HUES6 (cell line): ENCODE data around the gene EXTL1.

ENCODE experiments used
- H3K27ac ChIP-seq: 2 replicates; pipeline ENCODE4 v1.7.0; 2013; ENCODE audit warnings: low read depth, mild to moderate bottlenecking, low read length, inconsistent platforms
- H3K27me3 ChIP-seq: 2 replicates; pipeline ENCODE4 v1.6.1; 2013; ENCODE audit warnings: low read length; ENCODE audit not compliant: control insufficient read depth, insufficient read depth
- H3K36me3 ChIP-seq: 2 replicates; pipeline ENCODE4 v1.6.1; 2013; ENCODE audit warnings: low read length; ENCODE audit not compliant: control insufficient read depth, insufficient read depth
- H3K4me1 ChIP-seq: 2 replicates; pipeline ENCODE4 v1.6.1; 2013; ENCODE audit warnings: low read length; ENCODE audit not compliant: control insufficient read depth, insufficient read depth
- H3K4me3 ChIP-seq: 2 replicates; pipeline ENCODE4 v1.5.1; 2013; ENCODE audit warnings: low read depth, low read length
- H3K9ac ChIP-seq: one replicate; pipeline ENCODE4 v1.6.1; 2013; ENCODE audit warnings: mild to moderate bottlenecking, low read length
- H3K9me3 ChIP-seq: 2 replicates; pipeline ENCODE4 v1.6.1; 2013; ENCODE audit warnings: low read depth, low read length; ENCODE audit not compliant: control insufficient read depth, insufficient read depth

The EXTL1 gene

DNA sequence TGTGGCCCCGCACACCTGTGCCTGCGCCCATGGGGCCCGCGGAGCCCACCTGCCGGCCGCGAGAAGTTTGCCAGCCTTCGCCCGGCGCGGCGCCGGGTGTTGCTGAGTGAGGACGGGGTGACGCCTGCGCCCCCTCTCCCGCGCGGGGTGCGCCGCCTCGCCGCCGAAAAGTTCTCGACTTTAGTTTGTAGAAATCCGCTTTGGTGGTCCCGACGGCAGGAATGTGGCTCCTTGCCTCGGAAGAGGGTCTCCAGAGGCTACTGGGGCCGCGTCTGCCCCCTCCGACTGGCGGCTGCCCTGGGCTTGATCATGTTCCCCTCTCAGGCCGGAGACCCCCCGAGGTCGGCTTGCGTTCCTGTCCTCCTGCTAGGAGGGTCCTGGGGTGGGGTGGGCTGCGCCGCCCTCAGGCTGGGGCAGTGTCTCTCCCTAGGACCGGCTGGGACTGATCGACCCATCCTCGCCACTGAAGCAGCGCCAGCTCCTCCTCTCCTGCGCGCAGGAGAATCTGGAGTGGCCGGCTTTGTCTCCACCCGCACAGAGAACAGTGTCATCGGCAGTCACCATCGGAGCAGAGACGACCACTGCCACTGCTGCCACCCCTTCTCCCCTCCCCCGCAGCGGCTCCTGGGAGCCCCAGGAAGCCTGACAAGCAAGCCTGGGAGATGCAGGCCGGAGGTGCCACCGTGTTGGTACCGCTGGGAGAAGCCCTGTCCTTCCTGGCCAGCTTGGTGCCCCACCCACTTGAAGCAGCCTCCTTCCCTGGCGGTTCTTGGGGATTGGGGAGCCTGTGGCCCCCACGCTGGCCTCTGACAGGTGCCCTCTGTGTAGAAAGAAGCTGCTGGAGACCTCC is 24.9 kb downstream of the EXTL1 start:
- Histone ChIP-seq H3K4me1 (peaks cover 6% of the 10 kb centered on the region), H3K9ac (no peak overlapping the region), H3K27me3 (peaks cover 97% of the 10 kb centered on the region), H3K9me3 (no peaks in the 10 kb centered on the region), H3K27ac (no peak overlapping the region), H3K4me3 (peak overlapping the region; percentile 50), H3K36me3 (no peaks in the 10 kb centered on the region)

DNA sequence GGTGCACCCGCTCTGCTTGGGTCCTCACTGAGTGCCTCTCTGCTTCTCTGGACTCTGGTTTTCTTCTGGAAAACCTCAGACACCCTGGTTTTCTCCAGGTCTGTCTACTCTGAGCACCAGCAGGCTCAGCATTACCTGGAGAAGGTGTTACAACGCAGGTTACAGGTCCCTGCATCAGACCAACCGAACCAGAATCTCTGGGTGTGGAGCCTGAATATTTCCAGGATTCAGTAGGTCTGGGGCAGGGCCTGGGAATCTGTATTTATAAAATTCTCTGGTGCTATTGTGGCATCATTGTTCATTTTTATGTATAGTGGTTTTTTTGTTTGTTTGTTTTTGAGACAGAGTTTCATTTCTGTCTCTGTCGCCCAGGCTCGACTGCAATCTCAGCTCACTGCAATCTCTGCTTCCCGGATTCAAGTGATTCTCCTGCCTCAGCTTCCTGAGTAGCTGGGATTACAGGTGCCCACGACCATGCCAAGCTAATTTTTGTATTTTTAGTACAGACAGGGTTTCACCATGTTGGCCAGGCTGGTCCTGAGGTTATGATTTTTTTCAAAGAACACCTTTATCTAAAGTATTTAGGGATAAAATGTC is 25.8 kb downstream of the EXTL1 start:
- no peak overlapping the region for H3K27ac ChIP-seq
- no peak overlapping the region for H3K4me3 ChIP-seq
- no peaks in the 10 kb centered on the region for H3K9me3 ChIP-seq
- H3K9ac ChIP-seq: no peak overlapping the region
- peaks cover 88% of the 10 kb centered on the region for H3K27me3 ChIP-seq
- H3K36me3 ChIP-seq: no peaks in the 10 kb centered on the region
- H3K4me1 ChIP-seq: peaks cover 6% of the 10 kb centered on the region

DNA sequence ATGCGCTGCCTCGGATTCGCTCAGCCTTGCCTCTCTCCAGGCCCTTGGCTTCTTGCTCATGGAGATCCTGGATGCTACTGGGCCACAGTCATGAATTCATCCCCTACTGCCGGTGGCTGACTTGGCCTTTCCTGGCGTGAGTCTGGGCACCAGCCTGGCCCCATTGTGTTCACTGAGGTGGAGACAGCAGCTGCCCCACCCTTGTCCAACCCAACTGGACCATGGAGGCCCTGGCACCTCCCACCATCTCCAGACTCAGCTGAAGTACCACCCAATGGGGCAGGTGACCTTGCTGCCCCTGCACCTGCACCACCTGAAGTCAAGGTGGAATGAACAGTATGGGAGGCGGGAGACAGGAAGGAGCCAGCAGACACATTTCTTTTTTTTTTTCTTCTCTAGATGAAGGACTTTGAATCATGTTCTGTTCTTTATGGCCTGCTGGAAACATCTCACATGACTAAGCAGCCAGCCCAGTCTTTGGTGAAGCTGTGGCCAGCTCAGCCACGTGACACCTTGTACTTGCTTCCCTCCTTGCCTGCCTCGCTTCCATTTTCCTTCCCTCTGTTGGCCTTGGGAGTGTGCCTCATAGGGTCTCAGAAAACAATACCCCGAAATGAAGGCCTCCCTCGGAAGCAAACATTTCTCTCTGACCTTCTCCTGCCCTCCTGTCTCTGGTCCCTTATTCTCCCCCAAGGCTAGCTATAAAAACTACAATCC is 28.1 kb downstream of the EXTL1 start:
- Histone ChIP-seq H3K27me3 (peaks cover 70% of the 10 kb centered on the region), H3K9me3 (no peaks in the 10 kb centered on the region), H3K27ac (no peak overlapping the region)

GRCh38 chr1:26050248-26050640 is 28.7 kb downstream of the EXTL1 start:
- Histone ChIP-seq H3K4me3 (no peak overlapping the region), H3K4me1 (peaks cover 10% of the 10 kb centered on the region), H3K9ac (no peak overlapping the region), H3K9me3 (no peaks in the 10 kb centered on the region), H3K36me3 (no peaks in the 10 kb centered on the region), H3K27me3 (peaks cover 64% of the 10 kb centered on the region), H3K27ac (no peak overlapping the region)

More for the DNA sequence above, 28.1 kb downstream of the EXTL1 start:
- Histone ChIP-seq H3K4me1 (peaks cover 10% of the 10 kb centered on the region), H3K9ac (no peak overlapping the region), H3K36me3 (no peaks in the 10 kb centered on the region), H3K4me3 (no peak overlapping the region)

DNA sequence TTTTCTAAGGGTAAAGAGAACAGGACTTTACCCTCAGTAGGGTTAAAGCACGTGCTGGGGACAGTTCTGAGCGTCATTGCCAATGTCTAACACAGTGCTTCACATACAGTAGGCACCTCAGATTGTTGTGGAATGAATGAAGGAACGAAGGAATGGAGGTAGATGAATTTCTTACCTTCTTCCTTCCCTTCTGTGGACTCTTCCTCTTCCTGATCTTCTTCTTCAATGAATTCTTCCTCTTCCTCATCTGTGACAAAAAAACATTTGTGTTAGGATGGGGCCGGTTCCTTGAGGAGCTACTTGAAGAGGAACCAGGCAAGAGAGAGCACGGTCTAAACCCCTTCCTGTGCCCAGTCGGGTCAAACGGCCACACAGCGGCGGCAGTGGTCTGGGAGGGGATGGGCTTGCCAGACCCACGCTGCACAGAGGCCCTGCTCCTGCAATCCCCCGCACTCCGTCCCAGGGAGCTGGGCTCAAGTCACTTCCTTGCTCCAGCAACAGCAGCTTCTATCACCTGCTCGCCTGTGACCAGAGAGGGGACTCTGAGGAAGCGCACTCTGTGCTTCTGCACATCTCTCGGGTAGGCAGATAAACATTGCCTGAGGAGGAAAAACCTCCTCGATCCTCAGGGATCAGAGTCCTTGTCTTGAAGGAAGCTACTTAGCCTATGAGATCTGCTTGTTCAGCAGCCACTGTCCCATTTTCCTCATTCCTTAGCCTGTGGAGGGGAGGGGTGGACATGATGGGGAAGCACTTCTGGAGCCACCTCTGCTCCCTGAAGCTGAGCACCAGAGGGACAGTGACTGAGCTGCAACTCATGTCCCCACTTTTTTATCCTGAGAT is 32.4 kb downstream of the EXTL1 start:
- Histone ChIP-seq H3K36me3 (no peaks in the 10 kb centered on the region), H3K9me3 (no peaks in the 10 kb centered on the region), H3K4me1 (0 out of 2 replicates have a peak, but pooled peaks cover 4% of the 10 kb centered on the region), H3K27ac (no peak overlapping the region), H3K4me3 (no peak overlapping the region), H3K27me3 (peaks cover 45% of the 10 kb centered on the region), H3K9ac (no peak overlapping the region)

GRCh38 chr1:26055041-26055440 is 33.5 kb downstream of the EXTL1 start:
- Histone ChIP-seq H3K36me3 (no peaks in the 10 kb centered on the region), H3K27me3 (peaks cover 37% of the 10 kb centered on the region), H3K9me3 (no peaks in the 10 kb centered on the region), H3K27ac (no peak overlapping the region), H3K9ac (no peak overlapping the region), H3K4me1 (0 out of 2 replicates have a peak, but pooled peaks cover 4% of the 10 kb centered on the region), H3K4me3 (no peak overlapping the region)

- H3K4me1 ChIP-seq: peaks cover 4% of the 10 kb centered on the region; the same call in 1 of the 2 replicates
- no peaks in the 10 kb centered on the region for H3K9me3 ChIP-seq
- no peaks in the 10 kb centered on the region for H3K36me3 ChIP-seq
- H3K4me3 ChIP-seq: no peak overlapping the region
- peaks cover 25% of the 10 kb centered on the region for H3K27me3 ChIP-seq
- no peak overlapping the region for H3K9ac ChIP-seq
- no peak overlapping the region for H3K27ac ChIP-seq
These were observed 35.6 kb downstream of the EXTL1 start for GRCh38 chr1:26057189-26057588.

- Histone ChIP-seq H3K36me3 (no peaks in the 10 kb centered on the region), H3K4me3 (no peak overlapping the region), H3K9me3 (no peaks in the 10 kb centered on the region), H3K27me3 (peaks cover 25% of the 10 kb centered on the region; the same call in 1 of the 2 replicates), H3K4me1 (peaks cover 4% of the 10 kb centered on the region; the same call in 1 of the 2 replicates), H3K9ac (no peak overlapping the region), H3K27ac (no peak overlapping the region)
These were observed 36.5 kb downstream of the EXTL1 start for GRCh38 chr1:26058052-26058595.

GRCh38 chr1:26059906-26060305 is 38.3 kb downstream of the EXTL1 start:
- Histone ChIP-seq H3K9ac (no peak overlapping the region), H3K36me3 (no peaks in the 10 kb centered on the region), H3K4me3 (no peak overlapping the region), H3K27ac (no peak overlapping the region), H3K27me3 (0 out of 2 replicates have a peak, but pooled peaks cover 21% of the 10 kb centered on the region), H3K9me3 (no peaks in the 10 kb centered on the region), H3K4me1 (no peaks in the 10 kb centered on the region; the same call in 1 of the 2 replicates)
